GM12874 (cell line): ENCODE measurements around the gene DPH2.

Experiments
- TF ChIP-seq, protein P1 (sequence below): IDR thresholded peaks from 2 replicates; pipeline ENCODE4 v1.5.1; 2011; ENCODE audit warnings: low read depth, mild to moderate bottlenecking, control low read depth, low read length, moderate library complexity; ENCODE audit not compliant: insufficient read depth

Gene DPH2

DNA sequence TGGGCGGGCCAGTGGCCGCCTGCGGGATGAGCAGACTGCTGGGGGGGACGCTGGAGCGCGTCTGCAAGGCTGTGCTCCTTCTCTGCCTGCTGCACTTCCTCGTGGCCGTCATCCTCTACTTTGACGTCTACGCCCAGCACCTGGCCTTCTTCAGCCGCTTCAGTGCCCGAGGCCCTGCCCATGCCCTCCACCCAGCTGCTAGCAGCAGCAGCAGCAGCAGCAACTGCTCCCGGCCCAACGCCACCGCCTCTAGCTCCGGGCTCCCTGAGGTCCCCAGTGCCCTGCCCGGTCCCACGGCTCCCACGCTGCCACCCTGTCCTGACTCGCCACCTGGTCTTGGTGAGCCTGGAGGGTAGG, 11.3 kb downstream of the DPH2 start:
- TF ChIP-seq, protein P1, sequence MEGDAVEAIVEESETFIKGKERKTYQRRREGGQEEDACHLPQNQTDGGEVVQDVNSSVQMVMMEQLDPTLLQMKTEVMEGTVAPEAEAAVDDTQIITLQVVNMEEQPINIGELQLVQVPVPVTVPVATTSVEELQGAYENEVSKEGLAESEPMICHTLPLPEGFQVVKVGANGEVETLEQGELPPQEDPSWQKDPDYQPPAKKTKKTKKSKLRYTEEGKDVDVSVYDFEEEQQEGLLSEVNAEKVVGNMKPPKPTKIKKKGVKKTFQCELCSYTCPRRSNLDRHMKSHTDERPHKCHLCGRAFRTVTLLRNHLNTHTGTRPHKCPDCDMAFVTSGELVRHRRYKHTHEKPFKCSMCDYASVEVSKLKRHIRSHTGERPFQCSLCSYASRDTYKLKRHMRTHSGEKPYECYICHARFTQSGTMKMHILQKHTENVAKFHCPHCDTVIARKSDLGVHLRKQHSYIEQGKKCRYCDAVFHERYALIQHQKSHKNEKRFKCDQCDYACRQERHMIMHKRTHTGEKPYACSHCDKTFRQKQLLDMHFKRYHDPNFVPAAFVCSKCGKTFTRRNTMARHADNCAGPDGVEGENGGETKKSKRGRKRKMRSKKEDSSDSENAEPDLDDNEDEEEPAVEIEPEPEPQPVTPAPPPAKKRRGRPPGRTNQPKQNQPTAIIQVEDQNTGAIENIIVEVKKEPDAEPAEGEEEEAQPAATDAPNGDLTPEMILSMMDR, result no peak

DNA sequence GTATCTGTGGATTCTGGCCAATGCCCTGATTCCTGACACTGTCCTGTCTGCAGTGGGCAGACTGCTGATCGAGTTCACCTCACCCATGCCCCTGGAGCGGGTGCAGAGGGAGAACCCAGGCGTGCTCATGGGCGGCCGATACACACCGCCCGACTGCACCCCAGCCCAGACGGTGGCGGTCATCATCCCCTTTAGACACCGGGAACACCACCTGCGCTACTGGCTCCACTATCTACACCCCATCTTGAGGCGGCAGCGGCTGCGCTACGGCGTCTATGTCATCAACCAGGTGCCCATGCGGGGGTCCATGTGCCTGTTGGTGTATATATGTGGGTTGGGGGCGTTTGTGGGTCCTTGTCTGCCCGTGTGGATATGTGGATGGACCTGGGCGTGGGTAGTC, 11.8 kb downstream of the DPH2 start:
- TF ChIP-seq, protein P1, result no peak

GRCh38 chr1:43982241-43982640, 12.4 kb downstream of the DPH2 start:
- TF ChIP-seq, protein P1, result no peak

DNA sequence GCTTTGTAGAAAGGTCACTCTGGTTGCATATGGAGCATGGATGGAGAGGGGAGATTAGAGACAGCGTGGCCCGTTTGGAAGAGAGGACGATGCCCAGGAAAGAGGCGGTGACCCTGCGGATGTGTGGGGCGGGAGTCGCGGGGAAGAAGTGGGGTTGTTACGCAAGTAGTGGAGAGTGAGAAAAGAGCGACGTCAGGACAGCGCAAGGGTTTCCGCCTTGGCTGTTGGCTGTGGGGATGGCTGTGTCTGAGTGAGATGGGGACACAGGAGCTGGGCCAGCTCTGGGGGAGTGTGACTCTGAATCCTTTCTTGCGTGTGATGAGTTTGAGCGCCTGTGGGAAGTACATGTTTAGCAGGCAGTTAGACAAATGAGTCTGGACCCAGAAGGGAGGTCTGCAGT, 13.0 kb downstream of the DPH2 start:
- TF ChIP-seq, protein P1, result no peak

GRCh38 chr1:43983253-43983899, 13.6 kb downstream of the DPH2 start:
- TF ChIP-seq, protein P1, result no peak

GRCh38 chr1:43984855-43985254, 15.0 kb downstream of the DPH2 start:
- TF ChIP-seq, protein P1, result no peak

DNA sequence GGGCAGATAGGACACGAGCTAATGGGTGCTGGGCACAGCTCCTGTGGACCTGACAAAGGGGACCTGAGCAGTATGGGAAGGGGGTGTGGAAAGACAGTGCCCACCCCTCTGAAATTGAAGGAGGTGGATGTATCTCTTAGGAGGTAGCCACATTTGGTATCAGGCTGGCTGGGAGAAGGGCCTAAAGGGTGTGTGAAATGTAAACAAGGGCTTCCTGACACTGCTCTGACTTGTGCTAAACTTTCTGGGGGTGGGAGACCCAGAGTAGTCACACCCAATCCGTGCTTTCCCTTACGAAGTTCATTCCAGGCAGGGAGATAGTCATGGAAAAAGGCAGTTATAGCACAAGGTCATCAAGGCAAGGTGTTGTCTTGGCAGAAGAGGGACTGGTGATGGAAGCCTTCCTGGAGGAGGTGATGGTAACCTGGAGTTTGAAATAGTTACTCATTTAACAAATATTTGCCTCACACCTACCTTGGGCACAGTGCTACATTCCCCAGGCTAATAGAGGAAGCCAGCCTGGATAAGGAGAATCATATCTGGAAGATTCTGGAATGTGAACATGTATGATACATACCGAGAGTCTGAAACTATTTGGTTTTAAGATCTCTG, 16.3 kb downstream of the DPH2 start:
- TF ChIP-seq, protein P1, result no peak

DNA sequence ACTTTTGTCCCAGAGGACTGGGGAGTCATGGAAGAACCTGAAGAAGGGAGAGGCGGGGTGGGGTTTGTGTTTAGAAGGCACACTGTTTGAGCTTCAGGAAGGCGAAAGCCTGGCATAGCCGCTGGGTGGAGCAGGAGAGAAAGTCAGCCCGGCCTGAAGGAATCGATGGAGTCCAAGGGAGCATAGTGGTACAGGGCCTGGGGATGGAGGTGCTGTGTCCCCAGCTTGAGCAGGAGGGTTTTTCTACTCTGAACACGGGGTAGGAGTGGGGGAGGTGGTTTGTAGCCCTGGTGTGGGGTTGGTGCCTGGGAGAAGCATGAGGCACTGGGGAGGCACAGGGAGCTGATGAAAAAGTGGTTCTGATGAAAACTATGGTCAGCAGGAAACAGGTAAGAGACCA, 16.9 kb downstream of the DPH2 start:
- TF ChIP-seq, protein P1, result no peak
